Stimulated activated CD4-positive, alpha-beta T cell treated with anti-CD3 and anti-CD28 coated beads, Interleukin-12 subunit alpha, Interleukin-12 subunit beta, amount 100 ng/mL, for 48 hours (primary cell): ENCODE data around the gene ZNF366.

Source experiments
- DNase-seq, 3 donors: peaks; one replicate each; pipeline ENCODE4 v3.0.0-alpha.2; 2020; ENCODE audit warnings: low read depth in 2 of 3, low spot score in 1 of 3

Gene ZNF366

GRCh38 chr5:72467461-72467860 lies 39.7 kb downstream of the ZNF366 start:
- DNase-seq: no peak

- DNase-seq: no peak
Measured at GRCh38 chr5:72465601-72466563, 41.3 kb downstream of the ZNF366 start.

GRCh38 chr5:72465066-72465465 lies 42.1 kb downstream of the ZNF366 start:
- DNase-seq: no peak

- DNase-seq: no peak
Measured at GRCh38 chr5:72464071-72464470, 43.1 kb downstream of the ZNF366 start.

- no peak for DNase-seq
Measured at GRCh38 chr5:72463449-72464052, 43.7 kb downstream of the ZNF366 start.

GRCh38 chr5:72460413-72460812 lies 46.8 kb downstream of the ZNF366 start:
- no peak for DNase-seq

- no peak for DNase-seq
Measured at GRCh38 chr5:72459913-72460312, 47.3 kb downstream of the ZNF366 start.

GRCh38 chr5:72459089-72459661 lies 48.0 kb downstream of the ZNF366 start:
- no peak for DNase-seq

- no peak for DNase-seq
Measured at GRCh38 chr5:72458407-72458806, 48.8 kb downstream of the ZNF366 start.

GRCh38 chr5:72457491-72457890 lies 49.7 kb downstream of the ZNF366 start:
- DNase-seq: no peak

GRCh38 chr5:72456391-72457074 lies 50.7 kb downstream of the ZNF366 start:
- DNase-seq: no peak

- no peak for DNase-seq
Measured at GRCh38 chr5:72455476-72455875, 51.7 kb downstream of the ZNF366 start.

GRCh38 chr5:72454996-72455395 lies 52.2 kb downstream of the ZNF366 start:
- no peak for DNase-seq

GRCh38 chr5:72453246-72453775 lies 53.9 kb downstream of the ZNF366 start:
- no peak for DNase-seq

GRCh38 chr5:72452515-72453245 lies 54.5 kb downstream of the ZNF366 start:
- no peak for DNase-seq

GRCh38 chr5:72451741-72452505 lies 55.3 kb downstream of the ZNF366 start:
- no peak for DNase-seq

GRCh38 chr5:72448368-72448767 lies 58.8 kb downstream of the ZNF366 start:
- no peak for DNase-seq

- no peak for DNase-seq
Measured at GRCh38 chr5:72447751-72448150, 59.5 kb downstream of the ZNF366 start.

GRCh38 chr5:72445969-72446368 lies 61.2 kb downstream of the ZNF366 start:
- DNase-seq: no peak

GRCh38 chr5:72443883-72444282 lies 63.3 kb downstream of the ZNF366 start:
- DNase-seq: no peak
